ENCODE data around the gene OR51B5. TPM values are rescaled to one million over a fixed set of nuclear protein-coding genes. Genes with fewer than 3 reads are reported as not detected.
"Not testable (repeated sequence)": the region's sequence is repeated elsewhere in the genome, so short reads cannot be mapped to it uniquely, and the experiment has no call there.

The OR51B5 gene
- total RNA-seq, 1 donor from 2014 or later: 1.2 TPM

- TF ChIP-seq POLR2AphosphoS5 (IDR thresholded peaks at IDR 0.05; ENCODE audit: insufficient read depth in 1 of 2, low read depth in 1 of 2) (no peak), CTCF (IDR thresholded peaks at IDR 0.05) (no peak)
- intact Hi-C loops (cut with DNase I): no loop called here
- H3K9me3 ChIP-seq: no peaks in the 10 kb centered on the region
Measured at GRCh38 chr11:5349550-5349949, 6.2 kb upstream of the OR51B5 start.

GRCh38 chr11:5348551-5349194, 5.3 kb upstream of the OR51B5 start:
- H3K4me1 ChIP-seq: no peaks in the 10 kb centered on the region
- H3K27me3 ChIP-seq: no peaks in the 10 kb centered on the region
- H3K4me3 ChIP-seq: no peak overlapping the region
- DNase-seq (ENCODE audit: extremely low spot score in 2 of 2): no peak
- H3K27ac ChIP-seq: no peak overlapping the region
- no peaks in the 10 kb centered on the region for H3K9me3 ChIP-seq
- no peaks in the 10 kb centered on the region for H3K36me3 ChIP-seq
- no peak for TF ChIP-seq CTCF (IDR thresholded peaks at IDR 0.05)
- TF ChIP-seq POLR2A (IDR thresholded peaks at IDR 0.05): no peak
- no peak for TF ChIP-seq POLR2AphosphoS5 (IDR thresholded peaks at IDR 0.05; ENCODE audit: insufficient read depth in 1 of 2, low read depth in 1 of 2)
- intact Hi-C loops (cut with DNase I): no loop called here

More at GRCh38 chr11:5349550-5349949, 6.2 kb upstream of the OR51B5 start:
- Histone ChIP-seq H3K36me3 (no peaks in the 10 kb centered on the region), H3K27me3 (no peaks in the 10 kb centered on the region), H3K4me3 (no peak overlapping the region), H3K27ac (no peak overlapping the region), H3K4me1 (no peaks in the 10 kb centered on the region)
- DNase-seq (ENCODE audit: extremely low spot score in 2 of 2): no peak

- Histone ChIP-seq H3K4me3 (no peak overlapping the region), H3K36me3 (no peaks in the 10 kb centered on the region), H3K9me3 (no peaks in the 10 kb centered on the region), H3K4me1 (no peaks in the 10 kb centered on the region), H3K27ac (no peak overlapping the region), H3K27me3 (no peaks in the 10 kb centered on the region)
- TF ChIP-seq POLR2AphosphoS5 (IDR thresholded peaks at IDR 0.05; ENCODE audit: insufficient read depth in 1 of 2, low read depth in 1 of 2): no peak
- TF ChIP-seq CTCF (IDR thresholded peaks at IDR 0.05): no peak
- no peak for TF ChIP-seq POLR2A (IDR thresholded peaks at IDR 0.05)
- no peak for DNase-seq (ENCODE audit: extremely low spot score in 2 of 2)
- intact Hi-C loops (cut with DNase I): no loop called here
Measured at GRCh38 chr11:5345831-5346230, 2.5 kb upstream of the OR51B5 start.

- no peaks in the 10 kb centered on the region for H3K36me3 ChIP-seq
- H3K4me3 ChIP-seq: no peak overlapping the region
- H3K27me3 ChIP-seq: no peaks in the 10 kb centered on the region
- intact Hi-C loops (cut with DNase I): no loop called here
- no peak for TF ChIP-seq POLR2AphosphoS5 (IDR thresholded peaks at IDR 0.05; ENCODE audit: insufficient read depth in 1 of 2, low read depth in 1 of 2)
- no peak for TF ChIP-seq POLR2A (IDR thresholded peaks at IDR 0.05)
- TF ChIP-seq CTCF (IDR thresholded peaks at IDR 0.05): no peak
- no peaks in the 10 kb centered on the region for H3K4me1 ChIP-seq
- DNase-seq (ENCODE audit: extremely low spot score in 2 of 2): no peak
- no peak overlapping the region for H3K27ac ChIP-seq
- H3K9me3 ChIP-seq: no peaks in the 10 kb centered on the region
Measured at GRCh38 chr11:5339771-5340322, 3.5 kb downstream of the OR51B5 start.

GRCh38 chr11:5337253-5337652, 6.1 kb downstream of the OR51B5 start:
- H3K4me1 ChIP-seq; H3K27me3 ChIP-seq; H3K4me3 ChIP-seq; H3K27ac ChIP-seq; intact Hi-C loops (cut with DNase I); H3K9me3 ChIP-seq; DNase-seq (ENCODE audit: extremely low spot score in 2 of 2); H3K36me3 ChIP-seq: not testable (repeated sequence)
